ENCODE data around the gene NLRC5.

The NLRC5 gene

DNA sequence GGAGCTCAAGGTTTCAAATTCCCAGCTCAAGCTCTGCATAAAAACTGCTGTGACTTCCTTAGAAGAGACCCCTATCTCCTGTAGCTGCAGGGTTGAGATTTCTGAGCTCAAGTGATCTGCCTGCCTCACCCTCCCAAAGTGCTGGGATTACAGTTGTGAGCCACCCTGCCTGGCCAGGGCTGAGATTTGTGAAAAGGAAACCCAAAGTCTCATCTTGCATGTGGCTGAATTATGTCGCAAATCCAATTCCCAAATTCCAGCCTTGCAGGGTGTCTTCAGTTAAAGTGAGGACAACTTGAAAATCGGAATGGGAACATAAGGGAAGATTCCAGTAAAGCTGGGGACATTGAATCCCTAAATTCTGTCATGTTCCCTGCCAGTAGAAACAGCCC, 41.8 kb upstream of the NLRC5 start:
- no peak overlapping the region for H3K27ac ChIP-seq (ENCODE audit: extremely low read depth, low read depth, low read length)
- CTCF ChIA-PET, result interaction anchor here (0.6 to 1.8 kb wide), 5 partner anchors 17 to 201 kb away, joined by 3 to 9 read pairs (median 5); partner anchors contain the start of gene NLRC5
- no peaks in the 10 kb centered on the region for H3K9me3 ChIP-seq (ENCODE audit: control insufficient read depth, insufficient read depth, low read depth, low read length)
- H3K36me3 ChIP-seq (ENCODE audit: control insufficient read depth in 2 of 2, insufficient read depth in 1 of 2, low read length in 2 of 2), result peaks cover 16 to 29% of the 10 kb centered on the region in 2 experiments
- POLR2A ChIA-PET, result interaction anchor here (0.6 to 1.2 kb wide), 4 partner anchors 10 to 92 kb away, joined by 3 to 8 read pairs (median 5); partner anchors contain the start of gene HERPUD1
- H3K4me3 ChIP-seq (ENCODE audit: low read depth, low read length), result no peak overlapping the region
- no peaks in the 10 kb centered on the region for H3K4me1 ChIP-seq (ENCODE audit: control insufficient read depth, insufficient read depth, low read length)
- TF ChIP-seq ZNF76 (tag by site-specific recombination; IDR thresholded peaks at IDR 0.05; ENCODE audit: borderline replicate concordance, low read depth) (no peak), BCL11B (tag by site-specific recombination; IDR thresholded peaks at IDR 0.05; ENCODE audit: low read depth) (no peak), ZNF138 (tag by site-specific recombination; IDR thresholded peaks at IDR 0.05; ENCODE audit: borderline replicate concordance) (no peak), ZNF426 (tag by site-specific recombination; IDR thresholded peaks at IDR 0.05) (no peak)

DNA sequence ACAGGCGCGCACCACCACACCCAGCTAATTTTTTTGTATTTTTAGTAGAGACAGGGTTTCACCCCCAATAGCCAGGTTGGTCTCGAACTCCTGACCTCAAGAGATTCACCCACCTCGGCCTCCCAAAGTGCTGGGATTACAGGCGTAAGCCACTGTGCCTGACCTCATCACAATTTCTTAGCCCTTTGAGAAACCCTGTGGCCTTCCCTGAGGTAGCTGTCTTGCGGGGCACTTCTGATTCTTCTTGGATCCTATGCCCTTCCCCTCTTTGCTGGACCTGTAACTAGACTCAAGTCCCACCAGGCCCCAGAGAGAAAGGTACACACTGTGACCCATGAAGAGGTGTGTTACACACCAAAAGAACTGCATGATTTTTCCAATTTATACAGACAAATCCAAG, 41.1 kb upstream of the NLRC5 start:
- H3K9me3 ChIP-seq (ENCODE audit: control insufficient read depth, insufficient read depth, low read depth, low read length), result no peaks in the 10 kb centered on the region
- no peak for TF ChIP-seq ZNF350 (tag by site-specific recombination; IDR thresholded peaks at IDR 0.05)
- TF ChIP-seq, protein P1, sequence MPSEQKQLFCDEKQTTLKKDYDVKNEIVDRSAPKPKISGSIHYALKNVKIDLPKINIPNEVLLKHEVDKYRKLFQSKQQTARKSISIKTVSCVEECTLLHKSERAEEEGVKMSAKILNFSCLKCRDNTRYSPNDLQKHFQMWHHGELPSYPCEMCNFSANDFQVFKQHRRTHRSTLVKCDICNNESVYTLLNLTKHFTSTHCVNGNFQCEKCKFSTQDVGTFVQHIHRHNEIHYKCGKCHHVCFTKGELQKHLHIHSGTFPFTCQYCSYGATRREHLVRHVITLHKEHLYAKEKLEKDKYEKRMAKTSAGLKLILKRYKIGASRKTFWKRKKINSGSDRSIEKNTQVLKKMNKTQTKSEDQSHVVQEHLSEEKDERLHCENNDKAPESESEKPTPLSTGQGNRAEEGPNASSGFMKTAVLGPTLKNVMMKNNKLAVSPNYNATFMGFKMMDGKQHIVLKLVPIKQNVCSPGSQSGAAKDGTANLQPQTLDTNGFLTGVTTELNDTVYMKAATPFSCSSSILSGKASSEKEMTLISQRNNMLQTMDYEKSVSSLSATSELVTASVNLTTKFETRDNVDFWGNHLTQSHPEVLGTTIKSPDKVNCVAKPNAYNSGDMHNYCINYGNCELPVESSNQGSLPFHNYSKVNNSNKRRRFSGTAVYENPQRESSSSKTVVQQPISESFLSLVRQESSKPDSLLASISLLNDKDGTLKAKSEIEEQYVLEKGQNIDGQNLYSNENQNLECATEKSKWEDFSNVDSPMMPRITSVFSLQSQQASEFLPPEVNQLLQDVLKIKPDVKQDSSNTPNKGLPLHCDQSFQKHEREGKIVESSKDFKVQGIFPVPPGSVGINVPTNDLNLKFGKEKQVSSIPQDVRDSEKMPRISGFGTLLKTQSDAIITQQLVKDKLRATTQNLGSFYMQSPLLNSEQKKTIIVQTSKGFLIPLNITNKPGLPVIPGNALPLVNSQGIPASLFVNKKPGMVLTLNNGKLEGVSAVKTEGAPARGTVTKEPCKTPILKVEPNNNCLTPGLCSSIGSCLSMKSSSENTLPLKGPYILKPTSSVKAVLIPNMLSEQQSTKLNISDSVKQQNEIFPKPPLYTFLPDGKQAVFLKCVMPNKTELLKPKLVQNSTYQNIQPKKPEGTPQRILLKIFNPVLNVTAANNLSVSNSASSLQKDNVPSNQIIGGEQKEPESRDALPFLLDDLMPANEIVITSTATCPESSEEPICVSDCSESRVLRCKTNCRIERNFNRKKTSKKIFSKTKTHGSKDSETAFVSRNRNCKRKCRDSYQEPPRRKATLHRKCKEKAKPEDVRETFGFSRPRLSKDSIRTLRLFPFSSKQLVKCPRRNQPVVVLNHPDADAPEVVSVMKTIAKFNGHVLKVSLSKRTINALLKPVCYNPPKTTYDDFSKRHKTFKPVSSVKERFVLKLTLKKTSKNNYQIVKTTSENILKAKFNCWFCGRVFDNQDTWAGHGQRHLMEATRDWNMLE (tag by site-specific recombination; conservative IDR thresholded peaks at IDR 0.05; ENCODE audit: low read depth), result no peak
- TF ChIP-seq ZXDB (tag by site-specific recombination; IDR thresholded peaks at IDR 0.05), result no peak
- no peak overlapping the region for H3K27ac ChIP-seq (ENCODE audit: extremely low read depth, low read depth, low read length)
- H3K36me3 ChIP-seq (ENCODE audit: control insufficient read depth in 2 of 2, insufficient read depth in 1 of 2, low read length in 2 of 2), result peaks cover 12 to 23% of the 10 kb centered on the region in 2 experiments
- CTCF ChIA-PET, result interaction anchor here (0.6 to 1.8 kb wide), 4 partner anchors 10 to 136 kb away, joined by 3 to 9 read pairs (median 4); no protein-coding TSS in a partner anchor
- POLR2A ChIA-PET, result no interaction called here
- H3K4me3 ChIP-seq (ENCODE audit: low read depth, low read length), result no peak overlapping the region
- no peaks in the 10 kb centered on the region for H3K4me1 ChIP-seq (ENCODE audit: control insufficient read depth, insufficient read depth, low read length)

DNA sequence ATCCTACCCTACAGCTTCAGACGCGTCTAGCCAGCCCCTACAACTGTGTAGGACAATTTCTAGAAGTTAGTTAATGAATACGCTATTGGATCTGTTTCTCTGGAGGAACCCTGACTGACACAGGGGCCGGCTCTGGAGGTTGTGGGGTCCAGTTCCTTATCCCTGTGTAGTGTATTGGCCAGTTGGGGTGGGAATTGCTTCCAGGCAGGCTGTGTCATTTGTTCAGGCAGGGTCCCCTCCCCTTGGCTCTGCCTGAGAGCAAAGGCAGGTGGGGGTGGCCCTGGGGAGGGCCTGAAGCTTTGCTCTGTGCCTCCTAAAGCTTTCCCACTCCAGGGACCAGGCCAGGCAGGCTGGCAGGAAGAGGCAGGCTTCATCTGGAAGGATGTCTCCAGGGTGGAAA, 39.3 kb upstream of the NLRC5 start:
- ChIA-PET CTCF (interaction anchor here (0.5 to 1.9 kb wide), 9 partner anchors 10 to 221 kb away, joined by 3 to 10 read pairs (median 5); no protein-coding TSS in a partner anchor), POLR2A (interaction anchor here (1.1 kb wide), 1 partner anchor 18 kb away, joined by 3 read pairs; the partner anchor contains the start of gene HERPUD1)
- Histone ChIP-seq H3K4me3 (ENCODE audit: low read depth, low read length) (no peak overlapping the region), H3K36me3 (ENCODE audit: control insufficient read depth in 2 of 2, insufficient read depth in 1 of 2, low read length in 2 of 2) (peaks cover 3 to 5% of the 10 kb centered on the region in 2 experiments; a peak in 2 of 3 replicates), H3K4me1 (ENCODE audit: control insufficient read depth, insufficient read depth, low read length) (no peaks in the 10 kb centered on the region), H3K27ac (ENCODE audit: extremely low read depth, low read depth, low read length) (no peak overlapping the region), H3K9me3 (ENCODE audit: control insufficient read depth, insufficient read depth, low read depth, low read length) (no peaks in the 10 kb centered on the region)
- TF ChIP-seq RBAK (tag by site-specific recombination; IDR thresholded peaks at IDR 0.05) (no peak), ZNF548 (tag by site-specific recombination; IDR thresholded peaks at IDR 0.05) (no peak), ZNF112 (tag by site-specific recombination; IDR thresholded peaks at IDR 0.05) (no peak), ZNF266 (tag by site-specific recombination; IDR thresholded peaks at IDR 0.05; ENCODE audit: low read depth) (no peak), ZNF324 (tag by site-specific recombination; IDR thresholded peaks at IDR 0.05) (no peak), ZNF626 (tag by site-specific recombination; IDR thresholded peaks at IDR 0.05) (no peak), ZNF600 (tag by site-specific recombination; IDR thresholded peaks at IDR 0.05) (no peak), GFI1B (tag by site-specific recombination; IDR thresholded peaks at IDR 0.05) (no peak), ZFP3 (tag by site-specific recombination; IDR thresholded peaks at IDR 0.05; ENCODE audit: low read depth) (no peak), GLIS1 (tag by site-specific recombination; IDR thresholded peaks at IDR 0.05) (no peak), ZNF2 (tag by site-specific recombination; IDR thresholded peaks at IDR 0.05) (no peak), ZEB2 (tag by site-specific recombination; IDR thresholded peaks at IDR 0.05) (no peak)
- TF ChIP-seq, protein P2, sequence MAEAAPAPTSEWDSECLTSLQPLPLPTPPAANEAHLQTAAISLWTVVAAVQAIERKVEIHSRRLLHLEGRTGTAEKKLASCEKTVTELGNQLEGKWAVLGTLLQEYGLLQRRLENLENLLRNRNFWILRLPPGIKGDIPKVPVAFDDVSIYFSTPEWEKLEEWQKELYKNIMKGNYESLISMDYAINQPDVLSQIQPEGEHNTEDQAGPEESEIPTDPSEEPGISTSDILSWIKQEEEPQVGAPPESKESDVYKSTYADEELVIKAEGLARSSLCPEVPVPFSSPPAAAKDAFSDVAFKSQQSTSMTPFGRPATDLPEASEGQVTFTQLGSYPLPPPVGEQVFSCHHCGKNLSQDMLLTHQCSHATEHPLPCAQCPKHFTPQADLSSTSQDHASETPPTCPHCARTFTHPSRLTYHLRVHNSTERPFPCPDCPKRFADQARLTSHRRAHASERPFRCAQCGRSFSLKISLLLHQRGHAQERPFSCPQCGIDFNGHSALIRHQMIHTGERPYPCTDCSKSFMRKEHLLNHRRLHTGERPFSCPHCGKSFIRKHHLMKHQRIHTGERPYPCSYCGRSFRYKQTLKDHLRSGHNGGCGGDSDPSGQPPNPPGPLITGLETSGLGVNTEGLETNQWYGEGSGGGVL (tag by site-specific recombination; IDR thresholded peaks at IDR 0.05), result no peak
- TF ChIP-seq, protein P3, sequence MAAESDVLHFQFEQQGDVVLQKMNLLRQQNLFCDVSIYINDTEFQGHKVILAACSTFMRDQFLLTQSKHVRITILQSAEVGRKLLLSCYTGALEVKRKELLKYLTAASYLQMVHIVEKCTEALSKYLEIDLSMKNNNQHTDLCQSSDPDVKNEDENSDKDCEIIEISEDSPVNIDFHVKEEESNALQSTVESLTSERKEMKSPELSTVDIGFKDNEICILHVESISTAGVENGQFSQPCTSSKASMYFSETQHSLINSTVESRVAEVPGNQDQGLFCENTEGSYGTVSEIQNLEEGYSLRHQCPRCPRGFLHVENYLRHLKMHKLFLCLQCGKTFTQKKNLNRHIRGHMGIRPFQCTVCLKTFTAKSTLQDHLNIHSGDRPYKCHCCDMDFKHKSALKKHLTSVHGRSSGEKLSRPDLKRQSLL (tag by site-specific recombination; IDR thresholded peaks at IDR 0.05), result no peak
- TF ChIP-seq, protein P4, sequence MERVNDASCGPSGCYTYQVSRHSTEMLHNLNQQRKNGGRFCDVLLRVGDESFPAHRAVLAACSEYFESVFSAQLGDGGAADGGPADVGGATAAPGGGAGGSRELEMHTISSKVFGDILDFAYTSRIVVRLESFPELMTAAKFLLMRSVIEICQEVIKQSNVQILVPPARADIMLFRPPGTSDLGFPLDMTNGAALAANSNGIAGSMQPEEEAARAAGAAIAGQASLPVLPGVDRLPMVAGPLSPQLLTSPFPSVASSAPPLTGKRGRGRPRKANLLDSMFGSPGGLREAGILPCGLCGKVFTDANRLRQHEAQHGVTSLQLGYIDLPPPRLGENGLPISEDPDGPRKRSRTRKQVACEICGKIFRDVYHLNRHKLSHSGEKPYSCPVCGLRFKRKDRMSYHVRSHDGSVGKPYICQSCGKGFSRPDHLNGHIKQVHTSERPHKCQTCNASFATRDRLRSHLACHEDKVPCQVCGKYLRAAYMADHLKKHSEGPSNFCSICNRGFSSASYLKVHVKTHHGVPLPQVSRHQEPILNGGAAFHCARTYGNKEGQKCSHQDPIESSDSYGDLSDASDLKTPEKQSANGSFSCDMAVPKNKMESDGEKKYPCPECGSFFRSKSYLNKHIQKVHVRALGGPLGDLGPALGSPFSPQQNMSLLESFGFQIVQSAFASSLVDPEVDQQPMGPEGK (tag by site-specific recombination; IDR thresholded peaks at IDR 0.05), result no peak
